Omental fat pad (tissue), 4 donors: ENCODE results near the gene LDLRAP1. TPM values are rescaled to one million over a fixed set of nuclear protein-coding genes. Genes with fewer than 3 reads are reported as not detected.

Source experiments
- ATAC-seq: fragments of 150-250 bp; one replicate; pipeline ENCODE4 v1.9.1; 2016; ENCODE audit warnings: mild to moderate bottlenecking, moderate library complexity; ENCODE audit not compliant: low FRiP score
- DNase-seq: peaks from one replicate; pipeline ENCODE4 v3.0.0-alpha.2; 2019; ENCODE audit warnings: low spot score
- total RNA-seq, 4 donors: library from RNA; depleted of rRNA; stranded (reverse); fragments of >200 nt; gene quantifications; one replicate each; pipeline ENCODE4 v1.1.0, GENCODE V29; 2016
- TF ChIP-seq, protein P1 (sequence below), 3 donors: fragments of 450-650 bp; IDR thresholded peaks; one replicate each; pipeline ENCODE4 v1.5.1; 2016 to 2017; ENCODE audit warnings: antibody characterized with exemption in 3 of 3, mild to moderate bottlenecking in 3 of 3, moderate library complexity in 2 of 3

Gene LDLRAP1
- total RNA-seq, 4 donors from 2014 or later: 7.1 to 18.7 (median 15.8) TPM

DNA sequence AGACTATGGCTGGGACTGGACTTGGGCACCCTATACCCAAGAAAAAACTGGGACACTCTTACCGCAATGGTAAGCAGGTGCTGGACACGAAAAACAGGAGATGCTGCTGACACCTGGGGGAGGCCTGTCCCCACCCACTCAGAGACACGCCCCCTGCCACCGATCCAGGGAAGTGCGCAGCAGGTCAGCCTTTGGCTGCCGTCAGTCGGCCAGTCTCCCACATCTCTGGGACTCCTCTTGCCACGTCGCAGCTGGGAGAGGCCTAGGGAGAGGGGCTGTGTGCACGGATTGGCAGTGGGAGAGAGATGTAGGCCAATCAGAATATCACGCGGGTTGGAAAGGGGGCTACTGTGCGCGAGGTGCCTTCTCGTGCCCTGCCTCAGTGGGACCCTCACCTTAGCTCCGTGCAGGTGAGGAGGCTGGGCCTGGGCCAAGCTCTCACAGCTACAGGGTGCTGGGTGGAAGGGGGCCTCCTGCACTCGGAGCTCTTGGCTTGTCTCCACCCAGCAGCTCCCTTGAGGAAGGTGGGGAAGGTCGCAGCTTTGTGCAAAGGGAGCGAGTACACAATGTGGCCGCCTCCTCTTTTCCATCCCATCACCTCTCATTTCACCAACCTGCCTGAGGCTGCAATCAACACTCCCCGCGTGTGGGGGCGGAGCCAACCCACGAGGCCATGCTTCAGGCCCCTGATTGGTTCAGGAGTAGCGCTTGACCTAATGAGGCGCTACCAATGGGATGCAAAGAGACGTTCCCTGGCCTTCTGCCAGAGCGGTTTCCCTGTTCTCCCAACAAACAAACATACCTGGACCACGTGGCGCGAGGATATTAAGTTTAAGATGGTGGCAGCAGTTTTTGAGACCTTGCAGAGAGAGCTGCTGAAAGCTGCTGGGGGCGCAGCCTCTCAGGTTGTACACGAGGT is 25.7 kb upstream of the LDLRAP1 start:
- DNase-seq (no peak), ATAC-seq (no peak)
- TF ChIP-seq, protein P1, sequence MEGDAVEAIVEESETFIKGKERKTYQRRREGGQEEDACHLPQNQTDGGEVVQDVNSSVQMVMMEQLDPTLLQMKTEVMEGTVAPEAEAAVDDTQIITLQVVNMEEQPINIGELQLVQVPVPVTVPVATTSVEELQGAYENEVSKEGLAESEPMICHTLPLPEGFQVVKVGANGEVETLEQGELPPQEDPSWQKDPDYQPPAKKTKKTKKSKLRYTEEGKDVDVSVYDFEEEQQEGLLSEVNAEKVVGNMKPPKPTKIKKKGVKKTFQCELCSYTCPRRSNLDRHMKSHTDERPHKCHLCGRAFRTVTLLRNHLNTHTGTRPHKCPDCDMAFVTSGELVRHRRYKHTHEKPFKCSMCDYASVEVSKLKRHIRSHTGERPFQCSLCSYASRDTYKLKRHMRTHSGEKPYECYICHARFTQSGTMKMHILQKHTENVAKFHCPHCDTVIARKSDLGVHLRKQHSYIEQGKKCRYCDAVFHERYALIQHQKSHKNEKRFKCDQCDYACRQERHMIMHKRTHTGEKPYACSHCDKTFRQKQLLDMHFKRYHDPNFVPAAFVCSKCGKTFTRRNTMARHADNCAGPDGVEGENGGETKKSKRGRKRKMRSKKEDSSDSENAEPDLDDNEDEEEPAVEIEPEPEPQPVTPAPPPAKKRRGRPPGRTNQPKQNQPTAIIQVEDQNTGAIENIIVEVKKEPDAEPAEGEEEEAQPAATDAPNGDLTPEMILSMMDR (IDR thresholded peaks at IDR 0.05): no peak

DNA sequence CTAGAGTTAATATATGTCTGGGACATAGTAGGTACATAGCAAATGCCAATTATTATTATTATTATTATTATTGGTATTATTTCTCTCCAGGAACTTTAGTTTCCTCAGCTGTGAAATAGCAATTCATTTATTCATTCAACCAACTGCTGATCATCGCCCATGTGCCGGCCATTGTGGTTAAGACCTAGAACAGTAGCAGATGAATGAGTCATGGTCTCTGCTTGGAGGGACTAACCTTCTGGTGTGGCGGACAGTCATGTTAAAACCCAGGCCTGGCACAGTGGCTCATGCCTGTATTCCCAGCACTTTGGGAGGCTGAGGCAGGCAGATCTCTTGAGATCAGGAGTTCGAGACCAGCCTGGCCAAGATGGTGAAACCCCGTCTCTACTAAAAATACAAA is 23.8 kb upstream of the LDLRAP1 start:
- no peak for DNase-seq
- no peak for ATAC-seq
- TF ChIP-seq, protein P1 (IDR thresholded peaks at IDR 0.05): no peak

DNA sequence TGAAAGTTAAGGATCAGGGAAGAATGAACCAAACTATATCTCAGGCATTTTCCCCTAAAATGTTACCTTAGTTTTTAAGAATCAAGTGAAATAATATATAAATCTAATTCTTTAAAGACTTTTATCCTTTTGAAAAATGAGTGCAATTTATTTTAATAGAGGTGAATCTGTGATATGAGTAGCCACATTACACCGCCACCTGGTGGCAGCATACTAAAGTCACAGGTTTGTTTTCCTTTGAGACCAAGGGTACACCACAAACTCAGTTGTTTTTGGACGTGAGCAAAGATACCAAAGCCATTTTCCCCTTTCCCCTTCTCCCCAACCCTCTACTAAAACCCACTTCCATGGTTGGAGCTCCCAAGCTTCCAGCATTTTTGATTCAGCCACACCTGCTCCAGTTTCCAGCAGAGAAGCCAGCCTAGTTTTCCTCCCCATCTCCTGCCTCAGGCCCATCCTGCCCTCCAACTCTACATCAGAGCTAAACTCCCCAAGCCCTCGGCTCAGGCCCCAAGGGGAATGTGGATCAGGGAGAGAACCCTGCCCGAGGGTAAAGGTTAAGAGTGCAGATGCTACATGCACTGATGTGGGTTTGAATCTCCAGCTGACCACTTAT is 22.9 kb upstream of the LDLRAP1 start:
- DNase-seq (peak; percentile 59), ATAC-seq (no peak)
- TF ChIP-seq, protein P1 (IDR thresholded peaks at IDR 0.05): no peak

DNA sequence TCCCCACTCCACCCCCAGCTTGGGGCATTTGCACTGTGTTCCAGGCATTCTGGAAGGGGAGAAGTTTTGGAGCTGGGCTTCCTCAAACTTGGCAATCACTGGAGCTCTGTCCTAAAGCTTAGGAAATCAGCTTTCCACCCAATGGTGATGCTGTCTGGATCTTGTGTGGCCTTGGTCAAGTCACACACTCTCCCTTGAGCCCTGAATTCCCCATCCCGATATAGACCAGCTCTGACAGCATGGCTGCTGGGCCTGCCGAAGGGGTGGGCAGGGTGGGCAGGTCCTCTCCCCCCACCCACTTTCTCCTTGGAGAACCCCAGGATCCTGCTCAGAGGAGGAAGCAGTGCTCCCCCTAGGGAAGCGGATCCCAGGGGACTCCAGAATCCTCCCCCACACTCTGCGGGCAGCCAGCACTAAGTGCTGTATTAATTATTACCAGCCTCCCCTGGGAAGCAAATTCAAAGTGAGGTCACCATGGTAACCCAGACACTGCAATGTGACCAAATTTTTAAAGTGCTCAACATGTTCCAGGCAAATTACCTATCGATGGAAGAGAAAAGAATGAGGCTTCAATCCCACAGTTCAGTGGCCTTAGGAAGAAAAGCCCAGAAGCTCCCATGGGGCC is 21.3 kb upstream of the LDLRAP1 start:
- TF ChIP-seq, protein P1 (IDR thresholded peaks at IDR 0.05): no peak
- no peak for DNase-seq
- no peak for ATAC-seq

DNA sequence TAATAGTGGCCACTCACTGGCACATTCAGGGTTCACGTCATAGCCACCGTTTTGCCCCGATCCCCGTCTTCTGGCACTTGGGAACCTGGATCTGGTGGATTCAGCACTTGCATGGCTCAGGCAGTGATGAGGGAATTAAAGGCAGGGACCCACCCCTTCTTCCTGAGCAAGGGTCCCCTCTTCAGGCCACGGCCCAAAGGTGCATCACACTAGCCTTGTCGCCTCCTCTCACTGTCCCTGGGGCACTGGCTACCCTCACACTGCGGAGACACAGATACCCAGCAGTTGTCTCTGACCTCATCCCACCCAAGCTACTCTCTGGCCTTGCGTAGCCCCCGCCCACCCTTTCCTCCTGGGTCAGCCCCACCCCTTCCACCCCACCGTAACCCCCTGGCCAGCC is 19.9 kb upstream of the LDLRAP1 start:
- TF ChIP-seq, protein P1 (IDR thresholded peaks at IDR 0.05): no peak
- DNase-seq (no peak), ATAC-seq (peak; percentile 25)

DNA sequence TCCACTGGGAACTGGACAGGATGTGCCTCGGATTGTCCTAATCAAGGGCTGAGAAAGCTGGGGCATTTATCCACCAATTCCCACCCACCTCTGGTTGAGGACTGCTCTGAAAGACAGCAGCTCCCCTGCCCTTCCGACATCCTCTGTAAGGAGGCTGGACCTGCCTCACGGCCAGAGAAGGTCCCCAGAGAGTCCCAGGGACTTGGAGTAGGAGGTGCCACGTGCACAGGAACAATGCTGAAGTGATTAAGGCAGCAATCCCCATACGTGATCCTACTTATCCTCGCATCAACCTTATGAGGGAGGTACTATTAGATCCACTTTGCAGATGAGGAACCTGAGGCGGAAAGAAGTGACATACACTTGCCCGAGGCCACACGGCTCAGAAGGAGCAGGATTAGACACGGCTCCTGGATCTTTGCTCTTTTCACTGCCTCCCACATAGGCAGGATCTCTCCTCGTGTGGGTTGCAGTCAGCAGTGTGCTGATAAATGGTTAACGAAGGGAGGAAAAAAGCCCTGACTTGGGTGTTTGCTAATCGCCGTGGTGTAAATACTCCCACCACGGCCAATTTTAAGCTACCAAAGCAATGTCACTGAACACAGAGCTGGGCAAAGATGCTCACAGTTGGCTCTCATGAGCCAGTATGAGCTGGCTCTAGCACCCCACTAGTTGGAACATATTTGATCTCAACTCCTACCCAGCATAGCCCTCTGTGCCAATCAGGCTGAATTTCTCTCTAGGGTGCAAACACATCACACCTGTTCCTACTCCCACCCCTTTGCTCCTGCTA is 18.6 kb upstream of the LDLRAP1 start:
- DNase-seq: no peak
- TF ChIP-seq, protein P1 (IDR thresholded peaks at IDR 0.05): no peak
- ATAC-seq: no peak
